ENCODE measurements around the gene BSDC1.

BSDC1 gene

DNA sequence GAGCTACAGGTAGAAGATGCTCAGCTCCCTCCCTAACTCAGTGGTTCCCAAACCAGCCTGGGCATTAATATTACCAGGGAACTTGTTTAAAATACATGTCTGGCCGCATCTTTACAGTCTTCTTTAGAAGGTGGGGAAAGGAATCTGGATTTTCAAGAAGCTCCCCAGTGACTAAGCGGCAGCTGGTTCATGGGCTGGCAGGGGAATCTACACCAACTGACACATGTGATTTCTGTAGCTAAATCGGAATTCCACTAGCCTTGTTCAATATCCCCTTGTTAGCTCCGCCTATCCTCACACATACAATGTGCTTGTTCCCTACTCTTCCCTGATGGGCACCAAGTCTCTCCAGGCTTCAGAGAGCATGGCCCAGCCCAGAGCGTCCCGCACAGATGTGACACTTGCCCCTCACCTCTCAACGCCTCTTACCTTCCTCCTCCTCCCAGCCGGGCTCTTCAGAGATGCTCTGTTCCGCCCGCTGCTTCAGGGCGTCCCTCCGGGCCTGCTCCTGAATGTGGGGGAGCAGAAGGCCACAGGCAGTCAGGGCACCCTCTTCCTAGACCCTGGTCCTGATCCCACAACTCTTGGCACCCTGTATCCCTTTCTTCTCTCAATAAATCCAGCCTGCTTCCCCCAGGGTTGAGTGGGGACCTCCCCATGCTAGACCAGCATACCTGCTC is 16.6 kb downstream of the BSDC1 start:
- TF ChIP-seq EZH2phosphoT487 (conservative IDR thresholded peaks at IDR 0.05; ENCODE audit: low read length), result no peak
- TF ChIP-seq, protein P1, sequence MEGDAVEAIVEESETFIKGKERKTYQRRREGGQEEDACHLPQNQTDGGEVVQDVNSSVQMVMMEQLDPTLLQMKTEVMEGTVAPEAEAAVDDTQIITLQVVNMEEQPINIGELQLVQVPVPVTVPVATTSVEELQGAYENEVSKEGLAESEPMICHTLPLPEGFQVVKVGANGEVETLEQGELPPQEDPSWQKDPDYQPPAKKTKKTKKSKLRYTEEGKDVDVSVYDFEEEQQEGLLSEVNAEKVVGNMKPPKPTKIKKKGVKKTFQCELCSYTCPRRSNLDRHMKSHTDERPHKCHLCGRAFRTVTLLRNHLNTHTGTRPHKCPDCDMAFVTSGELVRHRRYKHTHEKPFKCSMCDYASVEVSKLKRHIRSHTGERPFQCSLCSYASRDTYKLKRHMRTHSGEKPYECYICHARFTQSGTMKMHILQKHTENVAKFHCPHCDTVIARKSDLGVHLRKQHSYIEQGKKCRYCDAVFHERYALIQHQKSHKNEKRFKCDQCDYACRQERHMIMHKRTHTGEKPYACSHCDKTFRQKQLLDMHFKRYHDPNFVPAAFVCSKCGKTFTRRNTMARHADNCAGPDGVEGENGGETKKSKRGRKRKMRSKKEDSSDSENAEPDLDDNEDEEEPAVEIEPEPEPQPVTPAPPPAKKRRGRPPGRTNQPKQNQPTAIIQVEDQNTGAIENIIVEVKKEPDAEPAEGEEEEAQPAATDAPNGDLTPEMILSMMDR (IDR thresholded peaks at IDR 0.05; ENCODE audit: insufficient read depth, low read length, poor library complexity, severe bottlenecking), result no peak
- Histone ChIP-seq H3K4me3 (ENCODE audit: insufficient read depth, low read length, poor library complexity, severe bottlenecking) (no peak overlapping the region), H3K79me2 (ENCODE audit: insufficient read depth, low read length) (no peaks in the 10 kb centered on the region), H3K27ac (ENCODE audit: low read depth, low read length) (no peak overlapping the region), H3K9me2 (replicated peaks; ENCODE audit: insufficient read depth, low read length) (no peaks in the 10 kb centered on the region), H3F3A (ENCODE audit: insufficient read depth) (no peaks in the 10 kb centered on the region), H3K9ac (ENCODE audit: low read length) (no peak overlapping the region), H2AFZ (ENCODE audit: low read depth, low read length, severe bottlenecking) (no peak overlapping the region), H3K27me3 (ENCODE audit: low read length) (no peaks in the 10 kb centered on the region), H3K9me3 (ENCODE audit: insufficient read depth, low read length) (no peaks in the 10 kb centered on the region), H3K36me3 (ENCODE audit: low read length) (no peaks in the 10 kb centered on the region), H4K20me1 (ENCODE audit: low read depth, low read length) (no peaks in the 10 kb centered on the region), H3K4me2 (ENCODE audit: low read depth, low read length, poor library complexity, severe bottlenecking) (no peak overlapping the region)

GRCh38 chr1:32376199-32376598 is 18.0 kb downstream of the BSDC1 start:
- Histone ChIP-seq H3K4me2 (ENCODE audit: low read depth, low read length, poor library complexity, severe bottlenecking) (no peak overlapping the region), H3K79me2 (ENCODE audit: insufficient read depth, low read length) (no peaks in the 10 kb centered on the region), H3K9me3 (ENCODE audit: insufficient read depth, low read length) (no peaks in the 10 kb centered on the region), H3K9me2 (replicated peaks; ENCODE audit: insufficient read depth, low read length) (no peaks in the 10 kb centered on the region), H4K20me1 (ENCODE audit: low read depth, low read length) (no peaks in the 10 kb centered on the region), H3K36me3 (ENCODE audit: low read length) (no peaks in the 10 kb centered on the region), H2AFZ (ENCODE audit: low read depth, low read length, severe bottlenecking) (no peak overlapping the region), H3K27ac (ENCODE audit: low read depth, low read length) (no peak overlapping the region), H3K4me3 (ENCODE audit: insufficient read depth, low read length, poor library complexity, severe bottlenecking) (no peak overlapping the region), H3K27me3 (ENCODE audit: low read length) (no peaks in the 10 kb centered on the region), H3K9ac (ENCODE audit: low read length) (no peak overlapping the region), H3F3A (ENCODE audit: insufficient read depth) (no peaks in the 10 kb centered on the region)
- TF ChIP-seq, protein P1 (IDR thresholded peaks at IDR 0.05; ENCODE audit: insufficient read depth, low read length, poor library complexity, severe bottlenecking), result no peak
- TF ChIP-seq EZH2phosphoT487 (conservative IDR thresholded peaks at IDR 0.05; ENCODE audit: low read length), result no peak

DNA sequence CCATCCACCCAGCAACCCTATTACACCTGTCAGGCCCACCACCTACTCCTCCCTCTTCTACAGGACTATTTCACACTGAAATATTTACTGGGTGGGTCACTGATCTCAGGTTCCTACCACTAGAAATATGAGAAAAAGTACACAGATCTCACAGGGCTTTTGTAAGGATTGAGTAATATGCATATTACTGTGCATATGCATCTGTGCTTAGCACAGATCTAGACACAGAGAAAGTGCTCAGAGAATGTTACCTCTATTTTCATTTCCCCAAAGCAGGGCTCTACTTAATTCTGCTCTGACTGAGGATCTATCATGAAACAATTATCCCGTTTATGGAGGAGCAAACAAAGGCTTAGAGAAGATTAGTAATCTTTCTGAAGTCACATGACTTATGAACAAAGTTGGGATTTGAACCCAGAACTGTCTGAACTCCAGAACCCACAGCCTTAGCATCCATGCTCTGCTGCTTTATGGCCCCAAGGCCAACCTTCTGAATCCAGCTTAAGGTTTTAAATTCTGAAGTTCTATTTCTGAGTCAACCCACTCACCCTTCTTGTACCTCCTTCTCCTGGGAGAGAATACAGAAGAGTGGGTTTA is 20.1 kb downstream of the BSDC1 start:
- TF ChIP-seq EZH2phosphoT487 (conservative IDR thresholded peaks at IDR 0.05; ENCODE audit: low read length), result no peak
- TF ChIP-seq, protein P1 (IDR thresholded peaks at IDR 0.05; ENCODE audit: insufficient read depth, low read length, poor library complexity, severe bottlenecking), result no peak
- Histone ChIP-seq H3K27ac (ENCODE audit: low read depth, low read length) (no peak overlapping the region), H2AFZ (ENCODE audit: low read depth, low read length, severe bottlenecking) (no peak overlapping the region), H3F3A (ENCODE audit: insufficient read depth) (no peaks in the 10 kb centered on the region), H3K9ac (ENCODE audit: low read length) (no peak overlapping the region), H3K4me2 (ENCODE audit: low read depth, low read length, poor library complexity, severe bottlenecking) (no peak overlapping the region), H3K36me3 (ENCODE audit: low read length) (no peaks in the 10 kb centered on the region), H4K20me1 (ENCODE audit: low read depth, low read length) (no peaks in the 10 kb centered on the region), H3K27me3 (ENCODE audit: low read length) (no peaks in the 10 kb centered on the region), H3K79me2 (ENCODE audit: insufficient read depth, low read length) (no peaks in the 10 kb centered on the region), H3K9me2 (replicated peaks; ENCODE audit: insufficient read depth, low read length) (no peaks in the 10 kb centered on the region), H3K4me3 (ENCODE audit: insufficient read depth, low read length, poor library complexity, severe bottlenecking) (no peak overlapping the region), H3K9me3 (ENCODE audit: insufficient read depth, low read length) (no peaks in the 10 kb centered on the region)

Measured in SU-DHL-6 (cell line).